Measurements from ENCODE around the gene MATCAP1. TPM values are rescaled to one million over a fixed set of nuclear protein-coding genes. Genes with fewer than 3 reads are reported as not detected.
A peak's percentile ranks its signal among the peaks of the same experiment; 100 is the strongest.

Gene MATCAP1
- total and polyA plus RNA-seq, 7 donors = 4.2 to 9.7 (median 6.5) TPM

- no peaks in the 10 kb centered on the region for H3K36me3 ChIP-seq (ENCODE audit: insufficient read depth in 1 of 2, low read depth in 1 of 2)
- H3K9me3 ChIP-seq = no peaks in the 10 kb centered on the region
- H3K4me1 ChIP-seq = peaks cover 10% of the 10 kb centered on the region
- peak overlapping the region; percentile 34 for H3K4me3 ChIP-seq
- H3K27ac ChIP-seq = no peak overlapping the region
- TF ChIP-seq CTCF (IDR thresholded peaks at IDR 0.05) = no peak
- DNase-seq = no peak
- ATAC-seq = no peak
- H3K27me3 ChIP-seq (ENCODE audit: insufficient read depth in 3 of 3, low read length in 2 of 3) = peaks cover 0 to 11% (median 0%) of the 10 kb centered on the region in 3 donors
- 27 to 34% (median 31%) methylated on average over 42 to 61 of the region's 61 CpGs for WGBS, 3 donors
- intact Hi-C loops (cut with DNase I) = loop anchor here (1.0 to 5.0 kb wide), 7 partner anchors 37 to 262 kb away; partner anchors contain the start of gene CES3 (in 1 of the 2)
These were observed 29.0 kb downstream of the MATCAP1 start for GRCh38 chr16:67154578-67155294.

GRCh38 chr16:67151431-67152097 is 32.2 kb downstream of the MATCAP1 start:
- intact Hi-C loops (cut with DNase I) = no loop called here
- 49 to 52% (median 49%) methylated on average over 8 of the region's 8 CpGs for WGBS, 3 donors
- H3K27ac ChIP-seq = no peak overlapping the region
- no peak for TF ChIP-seq CTCF (IDR thresholded peaks at IDR 0.05)
- no peaks in the 10 kb centered on the region for H3K9me3 ChIP-seq
- peaks cover 6% of the 10 kb centered on the region for H3K4me1 ChIP-seq
- peaks cover 0 to 17% (median 0%) of the 10 kb centered on the region in 3 donors for H3K27me3 ChIP-seq (ENCODE audit: insufficient read depth in 3 of 3, low read length in 2 of 3)
- ATAC-seq (no peak), DNase-seq (no peak)
- H3K36me3 ChIP-seq (ENCODE audit: insufficient read depth in 1 of 2, low read depth in 1 of 2) = peaks cover 9 to 28% of the 10 kb centered on the region in 2 donors
- H3K4me3 ChIP-seq = no peak overlapping the region

- 1 to 2% (median 1%) methylated on average over 30 to 34 of the region's 34 CpGs for WGBS, 3 donors
These were observed 32.8 kb downstream of the MATCAP1 start, which contains the start of gene B3GNT9 for GRCh38 chr16:67150833-67151396. TSS of gene B3GNT9 (minus strand) at chr16:67150998. CDS start at chr16:67150485, 513 bp downstream.

More at GRCh38 chr16:67150833-67151396, 32.8 kb downstream of the MATCAP1 start, which contains the start of gene B3GNT9:
- H3K36me3 ChIP-seq (ENCODE audit: insufficient read depth in 1 of 2, low read depth in 1 of 2) = peaks cover 9 to 35% of the 10 kb centered on the region in 2 donors
- TF ChIP-seq CTCF (IDR thresholded peaks at IDR 0.05) = no peak
- DNase-seq (peak; percentile 78), ATAC-seq (peak; percentile 36 to 70 (median 60))
- no peaks in the 10 kb centered on the region for H3K9me3 ChIP-seq
- peaks cover 0 to 17% (median 0%) of the 10 kb centered on the region in 3 donors for H3K27me3 ChIP-seq (ENCODE audit: insufficient read depth in 3 of 3, low read length in 2 of 3)
- peak within 1 kb of the TSS; percentile 68 for H3K4me3 ChIP-seq
- intact Hi-C loops (cut with DNase I) = no loop called here
- H3K27ac ChIP-seq = peak within 1 kb of the TSS; percentile 42
- H3K4me1 ChIP-seq = peaks cover 6% of the 10 kb centered on the region
